Measurements from ENCODE around the gene LRP10.
"Not testable (repeated sequence)": the region's sequence is repeated elsewhere in the genome, so short reads cannot be mapped to it uniquely, and the experiment has no call there.

LRP10 gene

DNA sequence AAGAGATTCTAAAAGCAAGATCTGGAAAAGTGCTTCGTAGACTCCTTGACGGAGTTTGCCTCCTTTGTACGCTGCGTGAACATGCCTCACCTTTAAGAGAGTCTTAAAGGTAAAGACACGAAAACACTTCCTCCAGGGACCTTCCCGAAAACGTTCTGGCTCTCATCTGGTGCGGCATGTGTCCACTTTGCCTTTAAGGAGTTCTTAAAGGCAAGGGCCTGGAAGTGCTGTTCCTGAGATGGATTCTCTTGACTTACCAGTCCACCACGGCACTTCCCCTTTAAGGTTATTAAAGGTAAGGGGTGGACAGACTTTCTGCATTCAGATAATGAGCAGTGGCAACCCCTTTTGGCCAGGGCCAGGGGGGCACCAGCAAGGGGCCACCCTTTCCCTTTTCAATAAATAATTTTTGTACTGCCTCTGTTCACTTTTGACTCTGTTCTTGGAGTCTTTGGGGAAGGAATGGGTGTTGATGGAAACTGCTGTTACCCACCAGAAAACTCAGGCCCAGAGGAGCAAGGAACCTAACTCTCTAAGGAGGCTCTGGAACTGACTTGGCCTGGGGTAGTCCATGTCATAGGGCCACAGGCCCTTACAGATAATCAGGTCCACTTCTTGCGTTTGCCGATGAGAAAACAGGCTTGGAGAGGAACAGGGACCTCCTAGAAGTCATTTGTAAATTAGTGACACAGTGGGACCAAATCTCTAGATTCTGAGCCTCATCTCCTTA is 15.9 kb downstream of the LRP10 start:
- peak; percentile 35 for DNase-seq

DNA sequence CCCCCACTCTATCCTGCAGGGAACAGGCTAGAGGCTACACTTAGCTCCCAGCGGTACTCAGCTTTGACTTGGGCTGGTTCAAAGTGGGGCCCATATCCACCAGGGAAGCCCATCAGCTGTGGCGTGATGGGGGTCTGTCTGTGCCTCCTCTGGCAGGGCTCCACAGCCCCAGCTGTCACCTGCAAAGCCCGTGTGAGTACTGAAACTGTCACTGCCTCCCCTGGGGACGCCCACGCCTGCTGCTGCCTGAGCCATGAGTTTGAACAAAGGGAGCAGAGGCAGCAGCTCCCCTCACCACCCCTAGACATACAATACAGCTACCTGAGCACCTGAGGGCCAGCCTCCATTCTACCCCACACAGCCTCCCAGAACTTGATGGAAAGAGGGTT is 16.4 kb downstream of the LRP10 start:
- DNase-seq: peak; percentile 73

DNA sequence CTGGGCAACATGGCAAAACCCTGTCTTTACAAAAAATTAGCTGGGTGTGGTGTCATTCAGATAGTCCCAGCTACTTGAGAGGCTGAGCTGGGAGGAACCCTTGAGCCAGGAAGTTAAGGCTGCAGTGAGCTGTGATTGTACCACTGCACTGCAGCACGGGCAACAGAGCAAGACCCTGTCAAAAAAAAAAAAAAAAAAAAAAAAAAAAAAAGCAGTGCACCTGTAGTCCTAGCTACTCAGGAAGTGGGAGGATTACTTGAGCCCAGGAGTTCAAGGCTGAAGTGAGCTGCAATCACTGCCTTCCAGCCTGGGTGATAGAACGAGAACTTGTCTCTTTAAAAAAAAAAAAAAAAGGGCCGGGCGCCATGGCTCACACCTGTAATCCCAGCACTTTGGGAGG is 17.1 kb downstream of the LRP10 start:
- no peak for DNase-seq

DNA sequence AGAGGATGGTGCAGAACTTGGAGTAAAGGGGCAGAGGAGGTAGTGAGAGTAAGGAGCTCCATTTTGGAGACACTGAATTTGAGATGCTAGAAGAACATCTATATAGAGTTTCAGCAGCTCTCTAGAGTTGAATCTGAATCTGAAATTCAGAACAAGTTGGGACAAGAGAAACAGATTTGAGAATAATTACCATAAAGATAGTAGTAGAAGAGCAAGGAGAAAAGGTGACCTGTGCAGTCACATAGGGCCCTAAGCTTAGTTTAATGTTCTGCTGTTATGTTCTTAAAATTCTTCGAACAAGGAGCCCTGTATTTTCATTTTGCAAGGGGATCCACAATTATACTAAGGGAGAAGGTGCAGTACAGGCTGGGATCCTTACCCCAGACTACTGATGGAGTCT is 18.9 kb downstream of the LRP10 start:
- DNase-seq: no peak

DNA sequence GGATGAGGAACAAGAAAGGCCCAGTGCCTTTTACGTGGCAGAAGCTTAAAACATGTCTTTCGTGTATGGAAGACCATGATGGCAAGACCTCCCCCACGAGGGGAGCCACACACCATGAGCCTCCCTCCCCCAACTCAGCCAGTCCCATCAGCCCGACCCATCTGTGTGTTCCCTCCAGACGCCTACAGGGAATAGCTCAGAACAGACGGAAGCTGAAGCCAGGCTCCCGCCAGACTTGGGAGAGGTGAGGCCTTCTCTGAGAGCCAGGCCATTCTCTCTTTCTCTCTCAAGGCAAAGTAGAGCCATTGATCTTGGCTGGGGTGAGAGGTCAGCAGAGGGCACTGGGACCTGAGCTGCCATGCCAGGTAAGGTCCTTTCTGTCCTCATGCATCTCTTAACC is 20.9 kb downstream of the LRP10 start:
- no peak for DNase-seq

DNA sequence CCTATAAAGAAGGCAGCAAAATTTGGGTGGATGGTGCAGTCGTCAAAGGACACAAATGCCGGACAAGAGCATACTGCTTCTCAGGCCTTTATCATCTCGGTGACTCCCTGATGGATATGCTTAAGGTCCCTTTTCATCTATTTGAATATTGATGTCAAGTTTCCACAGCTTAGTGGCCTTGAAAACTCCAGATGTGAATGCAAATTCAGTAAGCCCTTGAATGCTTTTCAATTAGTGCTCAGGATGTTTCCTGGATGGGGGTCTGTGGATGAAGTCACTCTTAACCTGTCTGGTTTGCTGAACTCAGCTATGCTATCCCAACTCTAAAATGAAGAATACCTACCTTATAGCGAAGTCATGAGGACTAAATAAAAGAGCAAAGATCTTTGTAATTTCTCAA is 22.2 kb downstream of the LRP10 start:
- no peak for DNase-seq

DNA sequence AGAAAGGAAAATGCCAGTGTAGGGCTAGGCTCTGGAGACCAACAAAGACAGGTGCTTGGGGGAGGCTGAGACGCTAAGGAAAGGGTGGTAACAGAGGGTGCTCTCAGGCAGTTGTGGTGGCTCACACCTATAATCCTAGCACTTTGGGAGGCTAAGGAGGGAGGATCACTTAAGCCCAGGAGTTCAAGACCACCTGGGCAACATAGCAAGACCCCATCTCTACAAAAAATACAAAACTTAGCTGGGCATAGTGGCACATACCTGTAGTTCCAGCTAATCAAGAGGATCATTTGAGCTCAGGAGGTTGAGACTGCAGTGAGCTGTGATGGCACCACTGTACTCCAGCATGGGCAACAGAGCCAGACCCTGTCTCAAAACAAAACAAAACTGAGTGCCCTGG is 23.9 kb downstream of the LRP10 start:
- DNase-seq: no peak

DNA sequence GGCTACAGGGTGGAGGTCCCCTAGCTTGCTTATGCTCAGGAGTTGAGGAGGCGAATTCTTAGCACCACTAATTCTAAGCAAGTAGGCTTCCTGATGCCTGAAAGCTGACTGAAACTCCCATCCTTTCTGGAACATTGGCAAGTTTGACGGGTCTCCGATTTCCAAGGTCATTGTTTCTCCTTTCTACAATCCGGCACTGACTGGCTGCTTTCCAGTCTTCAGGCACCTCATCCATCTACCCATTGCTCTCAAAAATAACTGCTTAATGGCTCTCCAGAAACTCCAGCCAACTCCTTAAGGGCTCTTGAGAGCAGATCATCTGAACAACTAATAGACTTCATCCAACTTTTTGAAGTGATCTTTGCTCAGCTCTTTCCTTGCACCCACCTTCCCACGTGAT is 24.8 kb downstream of the LRP10 start:
- no peak for DNase-seq

DNA sequence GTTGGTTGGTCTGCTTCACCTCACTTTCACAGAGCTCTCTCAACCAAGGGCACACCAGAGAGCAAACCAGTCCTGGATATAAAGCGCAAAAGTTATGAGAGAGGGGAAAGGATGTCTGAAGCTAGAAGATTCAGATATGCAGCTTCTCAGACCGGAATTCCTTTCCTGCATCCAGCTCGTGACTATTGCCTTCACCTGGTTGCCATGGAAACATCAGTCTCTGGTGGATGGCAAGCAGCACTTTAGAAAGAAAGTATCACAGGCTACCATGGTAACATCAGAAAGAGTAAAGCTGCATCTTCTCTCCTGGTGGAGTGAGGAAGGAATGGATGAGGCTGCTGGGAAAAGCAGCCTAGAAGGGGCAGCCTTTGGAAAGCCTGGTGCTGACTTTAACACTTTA is 25.2 kb downstream of the LRP10 start:
- DNase-seq: no peak

DNA sequence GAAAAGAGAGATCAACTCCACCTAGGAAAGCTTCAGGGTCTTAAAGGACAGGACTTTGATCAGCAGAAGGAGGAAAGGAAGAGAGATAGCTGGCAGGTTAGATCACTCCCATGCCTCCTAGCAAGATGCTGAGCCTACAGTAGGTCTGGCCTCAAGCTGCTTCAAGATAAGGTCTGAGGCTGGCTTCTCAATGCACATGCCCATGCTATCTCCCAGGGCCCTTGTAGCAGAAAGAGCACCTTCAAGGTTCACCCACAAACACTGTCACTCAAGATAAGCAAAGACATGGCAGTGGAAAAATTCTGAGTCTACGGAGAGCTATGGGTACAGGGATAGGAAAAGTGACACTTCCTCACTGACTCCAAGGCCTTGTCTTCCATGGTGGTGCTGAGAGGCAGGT is 25.8 kb downstream of the LRP10 start:
- no peak for DNase-seq

DNA sequence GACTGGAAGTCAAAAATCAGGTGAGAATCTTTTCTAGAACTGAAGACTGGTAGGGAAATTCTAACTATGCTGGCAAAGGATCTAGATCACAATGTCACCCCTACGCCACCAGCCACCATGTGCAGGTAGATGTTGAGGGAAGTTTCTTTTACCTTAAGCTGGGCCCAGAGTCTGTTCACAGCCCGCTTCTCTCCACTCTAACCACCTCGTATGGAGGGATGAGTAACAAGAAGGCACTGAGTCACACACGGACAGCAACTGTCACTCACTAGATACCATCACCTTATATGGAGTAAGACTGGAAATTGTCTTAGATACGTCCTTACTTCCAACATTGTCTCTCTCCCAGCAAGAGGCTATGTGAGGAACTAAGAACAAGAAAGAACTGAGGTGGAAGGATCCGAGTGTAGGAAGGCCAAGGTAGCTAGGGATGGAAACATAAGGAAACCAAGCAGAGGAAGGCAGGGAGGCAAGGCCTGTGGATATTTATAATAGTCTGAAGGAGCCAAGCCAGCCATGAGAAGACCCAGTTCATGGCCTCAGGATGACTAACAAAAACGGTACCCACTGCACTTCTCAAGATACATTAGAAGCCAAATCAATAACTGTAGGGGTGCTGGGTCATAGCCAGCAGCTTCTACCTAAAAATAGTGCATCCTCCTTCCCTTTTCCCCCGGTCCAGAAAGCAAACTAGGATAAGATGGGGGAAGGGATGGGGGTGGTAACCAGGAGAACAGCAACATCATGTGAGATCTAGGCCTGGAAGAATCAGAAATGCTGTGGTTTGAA is 27.0 kb downstream of the LRP10 start:
- peak; percentile 31 for DNase-seq

DNA sequence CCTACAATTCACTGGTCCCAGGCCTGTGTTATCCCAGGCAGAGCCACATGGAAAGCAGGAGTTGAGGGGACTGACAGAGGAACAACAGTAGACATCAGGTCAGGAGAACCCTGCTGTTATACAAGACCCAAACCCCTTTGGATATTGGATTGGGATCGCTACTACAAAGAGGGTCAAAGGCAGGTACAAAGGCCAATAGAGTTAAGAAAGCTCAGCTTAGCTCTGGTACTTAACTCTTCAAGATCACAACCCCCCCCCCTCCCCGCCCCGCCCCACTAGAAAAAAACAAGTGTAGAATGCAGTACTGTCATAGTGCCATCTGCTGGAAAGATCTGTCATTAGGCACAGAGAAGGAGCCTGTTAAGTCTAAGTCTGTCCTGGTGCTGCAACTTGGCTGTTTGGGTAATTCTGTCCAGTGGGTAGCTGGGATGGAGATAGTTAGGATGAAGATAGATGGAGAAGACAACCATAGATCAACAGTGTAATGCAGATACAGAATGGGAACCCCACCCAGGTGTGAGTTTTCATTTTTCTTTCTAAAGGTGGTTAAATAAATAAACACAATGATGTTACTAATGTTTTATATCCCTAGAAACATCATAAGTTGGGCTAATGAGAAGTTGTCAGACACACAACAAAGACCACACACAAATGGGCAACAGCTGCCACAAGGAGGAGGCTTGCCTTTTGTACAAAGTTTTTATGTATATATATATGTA is 28.7 kb downstream of the LRP10 start:
- DNase-seq: peak; percentile 38

DNA sequence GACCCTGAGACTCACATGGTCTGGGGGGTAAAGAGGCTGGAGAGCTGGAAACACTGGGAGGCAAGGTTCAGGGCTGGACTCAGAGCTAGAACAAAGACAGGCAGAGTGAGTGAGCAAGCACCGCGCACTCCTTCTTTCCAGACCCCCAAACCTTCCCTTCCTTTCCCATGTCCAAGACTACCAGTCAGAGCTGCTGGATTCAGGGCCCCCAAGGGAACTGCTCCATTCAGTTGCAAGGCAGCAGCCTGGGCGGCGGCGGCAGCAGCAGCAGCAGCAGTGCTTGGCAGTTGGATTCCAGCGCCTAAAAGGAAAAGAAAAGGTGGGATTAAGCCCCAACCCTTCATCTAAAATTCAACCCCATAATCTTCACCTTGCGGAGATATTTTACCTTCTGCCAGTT is 30.3 kb downstream of the LRP10 start:
- no peak for DNase-seq

DNA sequence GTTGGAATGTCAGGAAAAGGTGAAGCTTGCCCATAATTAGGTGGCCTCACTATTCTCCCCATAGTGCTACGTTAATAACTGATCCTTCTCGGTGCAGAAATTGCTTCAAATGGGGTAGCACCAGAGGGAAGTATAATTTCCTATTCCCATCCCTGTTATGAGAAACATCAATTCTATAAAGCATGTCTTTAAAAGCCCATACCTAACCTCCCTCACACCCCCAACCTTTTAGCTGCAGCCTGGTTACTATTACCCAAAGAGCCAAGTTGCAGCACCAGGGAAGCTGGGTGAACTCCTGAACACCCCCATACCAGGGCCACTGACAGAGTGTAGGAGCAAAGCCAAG is 32.2 kb downstream of the LRP10 start:
- no peak for DNase-seq

DNA sequence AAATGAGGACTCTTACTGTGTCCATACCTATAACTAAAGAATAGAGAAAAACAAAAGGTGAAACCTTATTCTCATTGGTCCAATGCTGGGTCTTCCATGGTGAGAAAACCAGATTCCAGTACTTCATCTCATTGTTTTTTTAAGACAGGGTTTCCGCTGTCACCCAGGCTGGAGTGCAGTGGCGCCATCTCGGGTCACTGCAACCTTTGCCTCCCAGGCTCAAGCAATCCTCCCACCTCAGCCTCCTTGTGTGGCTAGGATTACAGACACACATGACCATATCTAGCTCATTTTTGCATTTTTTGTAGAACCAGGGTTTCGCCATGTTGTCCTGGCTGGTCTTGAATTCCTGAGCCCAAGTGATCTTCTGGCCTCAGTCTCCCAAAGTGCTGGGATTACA is 34.1 kb downstream of the LRP10 start:
- no peak for DNase-seq

DNA sequence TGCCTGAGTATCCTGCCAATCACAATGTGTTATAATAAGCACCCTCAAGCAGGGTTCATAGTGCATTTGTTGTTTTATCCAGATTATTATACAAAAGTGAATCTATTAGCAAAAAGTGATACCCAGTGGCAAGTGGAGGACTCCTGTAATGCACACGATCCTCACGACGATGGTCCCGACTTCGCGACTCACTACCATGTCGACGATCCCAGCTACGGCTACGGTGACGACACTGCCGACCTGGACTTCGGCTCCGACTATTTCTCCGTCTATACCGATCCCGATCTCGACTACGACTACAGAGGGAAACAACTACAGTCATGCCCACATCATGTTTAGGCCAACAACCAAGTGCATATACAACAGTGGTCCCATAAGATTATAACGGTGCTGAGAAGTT is 34.5 kb downstream of the LRP10 start:
- no peak for DNase-seq

DNA sequence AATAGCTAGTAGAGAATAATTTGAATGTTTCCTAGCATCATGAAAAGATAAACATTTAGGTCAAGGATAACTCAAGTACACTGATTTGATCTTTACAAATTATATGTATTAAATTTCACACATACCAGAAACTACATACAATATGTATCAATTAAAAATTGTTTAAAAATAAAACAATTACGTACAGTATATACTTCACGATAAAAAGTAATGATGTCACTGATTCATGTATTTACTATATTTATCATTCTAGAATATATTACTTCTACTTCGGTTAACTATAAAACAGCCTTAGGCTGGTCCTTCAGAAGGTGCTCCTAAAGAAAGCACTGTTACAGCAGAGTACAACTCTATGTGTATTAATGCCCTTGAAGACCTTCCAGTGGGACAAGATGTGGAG is 35.9 kb downstream of the LRP10 start:
- DNase-seq: no peak

DNA sequence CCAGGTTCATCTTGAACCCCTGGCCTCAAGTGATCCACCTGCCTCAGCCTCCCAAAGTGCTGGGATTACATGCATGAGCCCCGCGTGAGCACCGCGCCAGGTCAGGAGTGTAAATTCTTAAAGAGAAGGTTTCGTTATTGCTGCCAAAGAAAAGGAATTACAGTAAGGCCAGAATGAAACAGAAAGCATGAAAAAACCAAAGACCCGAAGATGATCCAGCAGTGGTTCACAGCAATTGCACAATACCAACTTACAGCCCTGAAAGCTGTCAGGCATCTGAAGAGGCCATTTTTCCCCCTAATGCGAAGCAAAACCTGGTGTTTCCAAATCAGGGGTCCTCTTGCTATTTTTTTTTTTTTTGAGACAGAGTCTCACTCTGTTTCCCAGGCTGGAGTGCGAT is 37.1 kb downstream of the LRP10 start:
- DNase-seq: no peak

DNA sequence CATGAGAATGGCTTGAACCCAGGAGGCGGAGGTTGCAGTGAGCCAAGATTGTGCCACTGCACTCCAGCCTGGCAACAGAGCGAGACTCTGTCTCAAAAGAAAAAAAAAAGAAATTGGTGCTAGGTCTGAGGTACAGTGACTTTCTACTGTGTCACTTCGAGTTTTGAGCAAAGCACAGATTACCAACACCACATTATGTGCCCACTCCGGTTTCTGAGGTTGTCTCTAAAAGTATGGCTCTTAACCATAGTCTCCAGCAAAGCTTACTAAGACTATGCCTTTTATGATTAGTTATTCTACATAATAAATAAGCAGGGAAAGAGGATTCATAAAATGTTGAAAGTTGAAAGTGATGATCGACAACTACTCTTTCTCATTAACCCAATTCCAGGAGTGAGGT is 39.4 kb downstream of the LRP10 start:
- no peak for DNase-seq

DNA sequence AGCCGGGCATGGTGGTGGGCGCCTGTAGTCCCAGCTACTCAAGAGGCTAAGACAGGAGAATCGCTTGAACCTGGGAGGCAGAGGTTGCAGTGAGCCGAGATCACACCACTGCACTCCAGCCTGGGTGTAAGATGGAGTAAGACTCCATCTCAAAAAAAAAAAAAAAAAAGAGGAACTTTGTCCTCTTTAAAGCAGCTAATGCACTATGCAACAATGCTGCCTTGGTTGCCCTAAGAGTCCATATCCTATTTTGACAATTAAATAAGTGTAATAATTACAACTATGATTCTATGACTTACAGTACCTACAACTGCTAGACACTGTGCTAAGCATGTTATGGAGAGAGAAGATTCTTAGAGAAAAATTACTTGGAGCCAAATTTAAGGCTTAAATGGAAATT is 43.3 kb downstream of the LRP10 start:
- not testable (repeated sequence) for DNase-seq

DNA sequence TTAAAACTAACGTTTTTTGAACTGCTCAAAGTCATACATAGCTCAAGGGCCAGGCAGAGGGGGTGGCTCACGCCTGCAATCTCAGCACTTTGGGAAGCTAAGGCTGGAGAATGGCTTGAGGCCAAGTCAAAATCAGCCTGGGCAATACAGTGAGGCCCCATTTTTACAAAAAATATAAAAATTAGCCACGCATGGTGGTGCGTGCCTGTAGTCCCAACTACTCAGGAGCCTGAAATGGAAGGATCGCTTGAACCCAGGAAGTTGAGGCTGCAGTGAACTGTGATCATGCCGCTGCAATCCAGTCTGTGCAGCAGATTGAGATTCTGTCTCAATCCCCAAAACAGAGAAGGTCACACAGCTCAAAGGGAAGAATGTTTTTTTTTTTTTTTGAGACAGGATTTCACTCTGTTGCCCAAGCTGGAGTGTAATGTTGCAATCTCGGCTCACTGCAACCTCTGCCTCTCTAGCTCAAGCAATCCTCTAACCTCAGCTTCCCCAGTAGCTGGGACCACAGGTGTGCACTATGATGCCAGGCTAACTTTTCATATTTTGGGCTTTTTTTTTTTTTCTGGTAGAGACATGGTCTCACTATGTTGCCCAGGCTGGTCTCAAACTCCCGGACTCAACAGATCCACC is 44.5 kb downstream of the LRP10 start:
- no peak for DNase-seq

DNA sequence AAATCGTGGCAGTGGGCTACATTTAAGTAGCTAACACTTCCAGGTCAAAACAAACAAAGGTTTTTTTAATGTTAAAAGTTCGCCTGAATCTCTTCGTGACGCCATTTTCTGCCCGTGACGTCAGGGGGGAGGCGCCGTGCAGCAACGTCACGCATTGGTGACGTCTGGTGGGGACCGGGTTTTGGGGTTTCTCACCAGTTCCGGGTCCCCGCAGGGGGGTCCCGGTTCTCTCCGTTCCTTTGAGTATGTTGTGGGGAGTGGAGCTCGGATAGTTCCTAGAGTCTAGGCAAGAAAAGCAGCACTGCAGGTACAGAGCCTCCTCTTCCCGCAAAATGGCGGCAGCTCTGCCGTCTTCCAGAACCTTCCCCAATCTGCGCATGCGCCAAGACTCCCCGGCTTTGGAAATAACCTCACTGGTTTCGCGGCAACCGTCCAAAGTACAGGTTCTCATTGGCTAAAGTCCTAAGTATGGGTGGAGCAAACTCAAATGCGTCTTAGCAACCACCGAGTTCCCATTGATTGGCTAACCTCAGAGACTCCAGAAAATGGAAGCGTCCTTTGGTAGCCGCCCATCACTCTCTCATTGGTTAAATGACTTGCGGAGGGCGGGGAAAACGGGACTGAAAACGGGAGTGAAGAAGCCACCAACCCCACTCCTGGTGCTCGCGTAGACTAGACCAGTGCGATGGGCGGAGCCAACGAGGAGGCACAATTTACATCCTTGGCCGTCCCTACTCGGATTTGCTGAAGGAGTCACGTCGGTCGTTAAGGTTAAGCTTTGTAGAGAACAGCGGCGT is 47.5 kb downstream of the LRP10 start, which contains the start of gene RBM23:
Gene RBM23, minus strand, starts transcription at position 346 of the 797 bp plus-strand sequence.
- DNase-seq: peak; percentile 100

DNA sequence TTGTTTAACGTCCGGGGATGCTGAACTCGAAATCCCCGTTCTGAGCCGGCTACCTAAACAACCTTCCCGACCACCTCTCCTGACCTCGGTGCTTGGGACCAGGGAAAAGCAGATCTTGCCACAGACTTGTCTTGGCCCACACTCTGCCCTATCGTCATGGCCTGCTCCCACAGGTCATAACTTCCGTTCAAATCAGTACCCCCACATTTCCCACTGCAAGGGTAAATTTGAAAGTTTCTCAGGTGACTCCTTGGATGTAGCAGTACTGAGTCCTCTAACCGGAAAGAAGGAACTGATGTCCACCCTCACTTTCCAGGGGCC is 48.0 kb downstream of the LRP10 start:
- DNase-seq: no peak

All from stimulated activated CD4-positive, alpha-beta T cell treated with anti-CD3 and anti-CD28 coated beads, Interleukin-15, amount 100 ng/mL, for 24 hours (primary cell).